ENCODE data around the gene IQSEC1. TPM values are rescaled to one million over a fixed set of nuclear protein-coding genes. Genes with fewer than 3 reads are reported as not detected.

The IQSEC1 gene
- total and polyA plus RNA-seq, 2 of the 8 experiments (the other 6 are each of a cell fraction or from before 2014, with no cell fraction given), result 6.8 to 28.8 TPM

- TF ChIP-seq CHD7 (IDR thresholded peaks at IDR 0.05; ENCODE audit: insufficient replicate concordance, low read length) (no peak), RFX5 (IDR thresholded peaks at IDR 0.05; ENCODE audit: borderline replicate concordance, low read depth, low read length) (no peak), FOSL1 (IDR thresholded peaks at IDR 0.05; ENCODE audit: insufficient read depth, low read depth, low read length) (no peak), HDAC6 (IDR thresholded peaks at IDR 0.05; ENCODE audit: low read depth, low read length) (no peak), POLR2A (IDR thresholded peaks at IDR 0.05; ENCODE audit: control extremely low read depth in 1 of 2, low read depth in 2 of 2, low read length in 2 of 2) (no peak), SRF (IDR thresholded peaks at IDR 0.05; ENCODE audit: low read depth, low read length) (no peak), HDAC2 (IDR thresholded peaks at IDR 0.05; ENCODE audit: borderline replicate concordance in 1 of 2, low read depth in 2 of 2, low read length in 2 of 2) (no peak), KDM5A (IDR thresholded peaks at IDR 0.05; ENCODE audit: low read length) (no peak), JUND (IDR thresholded peaks at IDR 0.05; ENCODE audit: low read length) (no peak), RNF2 (IDR thresholded peaks at IDR 0.05; ENCODE audit: borderline replicate concordance, low read depth, low read length, missing control alignments, poor library complexity, severe bottlenecking) (no peak), SP1 (IDR thresholded peaks at IDR 0.05; ENCODE audit: low read depth, low read length) (no peak), RBBP5 (IDR thresholded peaks at IDR 0.05; ENCODE audit: borderline replicate concordance, low read depth, low read length) (no peak)
Measured at GRCh38 chr3:12982619-12983101, 90.6 kb downstream of the IQSEC1 start (continued).
